HepG2 (cell line): Measurements from ENCODE around the gene C20orf141. TPM values are rescaled to one million over a fixed set of nuclear protein-coding genes. Genes with fewer than 3 reads are reported as not detected.

Source experiments
- ASH2L ChIP-seq: fragments of 300-600, 200-600 bp; sonication (generic); IDR thresholded peaks from 2 replicates; pipeline ENCODE4 v1.7.0; 2017; ENCODE audit warnings: low read depth, mild to moderate bottlenecking, moderate library complexity, mixed read lengths, low read length; ENCODE audit not compliant: insufficient read length
- BATF2 ChIP-seq: sonication (generic); formaldehyde crosslinking; IDR thresholded peaks from 2 replicates; pipeline ENCODE4 v1.8.0; 2022; ENCODE audit warnings: mild to moderate bottlenecking, missing genetic modification reagents, moderate library complexity
- BHLHE40 ChIP-seq: IDR thresholded peaks from 2 replicates; pipeline ENCODE4 v1.6.1; 2011; ENCODE audit warnings: low read length, improper control_type of control experiment
- CBX5 ChIP-seq: sonication (generic); formaldehyde crosslinking; IDR thresholded peaks from 2 replicates; pipeline ENCODE4 v1.4.0; 2020; ENCODE audit warnings: missing genetic modification reagents, borderline replicate concordance
- DNMT3B ChIP-seq: conservative IDR thresholded peaks from 2 replicates; pipeline ENCODE4 v1.6.1; 2016; ENCODE audit warnings: missing biosample characterization, control low read depth
- HBP1 ChIP-seq: IDR thresholded peaks from 2 replicates; pipeline ENCODE4 v1.6.1; 2016; ENCODE audit warnings: low read depth, control low read depth
- HNRNPK ChIP-seq: fragments of 200-400 bp; formaldehyde crosslinking; IDR thresholded peaks from 2 replicates; pipeline ENCODE4 v1.6.1; 2018; ENCODE audit warnings: low read length, low read depth, moderate library complexity, mild to moderate bottlenecking; ENCODE audit not compliant: poor library complexity, severe bottlenecking
- IRX3 ChIP-seq: sonication (generic); formaldehyde crosslinking; IDR thresholded peaks from 2 replicates; pipeline ENCODE4 v1.8.1; 2023; ENCODE audit warnings: mild to moderate bottlenecking, low read depth, missing genetic modification reagents, borderline replicate concordance
- KLF6 ChIP-seq: IDR thresholded peaks from 2 replicates; pipeline ENCODE4 v1.8.0; 2016; ENCODE audit warnings: missing biosample characterization, missing genetic modification reagents
- MIER3 ChIP-seq: IDR thresholded peaks from 2 replicates; pipeline ENCODE4 v1.6.1; 2016; ENCODE audit warnings: missing compliant biosample characterization, borderline replicate concordance
- PAF1 ChIP-seq: IDR thresholded peaks from 2 replicates; pipeline ENCODE4 v1.6.1; 2016; ENCODE audit warnings: missing genetic modification reagents, missing compliant biosample characterization
- PHB2 ChIP-seq: fragments of 450-650 bp; IDR thresholded peaks from 2 replicates; pipeline ENCODE4 v1.6.1; 2018; ENCODE audit not compliant: partially characterized antibody
- POGZ ChIP-seq: sonication (generic); formaldehyde crosslinking; IDR thresholded peaks from 2 replicates; pipeline ENCODE4 v1.4.0; 2020; ENCODE audit warnings: mild to moderate bottlenecking, missing genetic modification reagents
- RFX5 ChIP-seq: IDR thresholded peaks from 2 replicates; pipeline ENCODE4 v1.6.1; 2011; ENCODE audit warnings: low read depth, low read length, improper control_type of control experiment
- TEAD3 ChIP-seq: optimal IDR thresholded peaks from 2 replicates; pipeline ENCODE3; 2016; ENCODE audit warnings: borderline replicate concordance
- YY1 ChIP-seq: IDR thresholded peaks from 2 replicates; pipeline ENCODE4 v1.6.1; 2011; ENCODE audit warnings: low read length, low read depth, moderate library complexity, mild to moderate bottlenecking; ENCODE audit not compliant: insufficient read depth, insufficient replicate concordance
- ZBTB1 ChIP-seq: sonication (generic); formaldehyde crosslinking; IDR thresholded peaks from 2 replicates; pipeline ENCODE4 v1.4.0; 2020; ENCODE audit warnings: missing genetic modification reagents, borderline replicate concordance
- ZBTB37 ChIP-seq: sonication (generic); formaldehyde crosslinking; IDR thresholded peaks from 2 replicates; pipeline ENCODE4 v1.4.0; 2020; ENCODE audit warnings: mild to moderate bottlenecking, missing genetic modification reagents
- ZKSCAN1 ChIP-seq: fragments of 150-350 bp; IDR thresholded peaks from 2 replicates; pipeline ENCODE4 v1.6.1; 2014; ENCODE audit warnings: low read length
- ZNF224 ChIP-seq: sonication (generic); formaldehyde crosslinking; IDR thresholded peaks from 2 replicates; pipeline ENCODE4 v1.5.0; 2020; ENCODE audit warnings: mild to moderate bottlenecking, missing genetic modification reagents
- ZNF253 ChIP-seq: sonication (generic); formaldehyde crosslinking; IDR thresholded peaks from 2 replicates; pipeline ENCODE4 v1.8.0; 2022; ENCODE audit warnings: mild to moderate bottlenecking, missing genetic modification reagents, borderline replicate concordance
- ZNF33A ChIP-seq: sonication (generic); formaldehyde crosslinking; IDR thresholded peaks from 2 replicates; pipeline ENCODE4 v1.5.1; 2020; ENCODE audit warnings: missing genetic modification reagents, mild to moderate bottlenecking, moderate library complexity, borderline replicate concordance
- ZNF446 ChIP-seq: sonication (generic); formaldehyde crosslinking; IDR thresholded peaks from 2 replicates; pipeline ENCODE4 v1.5.0; 2020; ENCODE audit warnings: mild to moderate bottlenecking, missing genetic modification reagents
- ZNF598 ChIP-seq: sonication (generic); formaldehyde crosslinking; IDR thresholded peaks from 2 replicates; pipeline ENCODE4 v1.5.1; 2020; ENCODE audit warnings: mild to moderate bottlenecking, missing genetic modification reagents, borderline replicate concordance
- ZNF660 ChIP-seq: sonication (generic); formaldehyde crosslinking; IDR thresholded peaks from 2 replicates; pipeline ENCODE4 v1.5.1; 2020; ENCODE audit warnings: mild to moderate bottlenecking, low read depth, missing genetic modification reagents, borderline replicate concordance
- ZNF713 ChIP-seq: sonication (generic); formaldehyde crosslinking; IDR thresholded peaks from 2 replicates; pipeline ENCODE4 v1.4.0; 2020; ENCODE audit warnings: mild to moderate bottlenecking, missing genetic modification reagents
- polyA plus RNA-seq, 8 experiments: library from polyadenylated mRNA; depleted of rRNA in 3 of 8; stranded (reverse) in 7 of 8; unstranded in 1 of 8; fragments of >200 nt; fragmentation: Illumina TruSeq in 4 of 8; extraction: Trizol in 4 of 8; gene quantifications; 2 replicates each; pipeline versions ENCODE4 v1.2.1 to v1.2.3, GENCODE V29; 2011 to 2016; ENCODE audit warnings: low read depth in 4 of 8, missing spikeins in 1 of 8, mixed read lengths in 1 of 8; ENCODE audit not compliant: insufficient read depth in 1 of 8
- total RNA-seq, 5 experiments: library from RNA; depleted of rRNA; stranded (reverse); fragments of >200 nt; fragmentation: Illumina TruSeq; extraction: Trizol; gene quantifications; 2 replicates each; pipeline ENCODE4 v1.2.3, GENCODE V29; 2016; ENCODE audit warnings: low read depth in 1 of 5

The C20orf141 gene
- total and polyA plus RNA-seq, 2 of the 13 experiments (the other 11 are each of a cell fraction or from before 2014, with no cell fraction given): not detected

- peak; percentile 92; the same call in 1 of the 2 replicates for TF ChIP-seq ZNF33A (CRISPR knock-in tag)
- TF ChIP-seq ZNF598 (CRISPR knock-in tag): peak; percentile 97
- TF ChIP-seq POGZ (CRISPR knock-in tag): peak; percentile 92
- TF ChIP-seq ZNF224 (CRISPR knock-in tag): peak; percentile 75
- TF ChIP-seq PAF1: no peak
- TF ChIP-seq BATF2 (CRISPR knock-in tag): peak; percentile 95
- no peak for TF ChIP-seq ZNF253 (CRISPR knock-in tag)
- no peak for TF ChIP-seq PHB2
- peak; percentile 68 for TF ChIP-seq HNRNPK
- TF ChIP-seq ASH2L: peak; percentile 89
- peak; percentile 68 for TF ChIP-seq TEAD3 (CRISPR knock-in tag)
- TF ChIP-seq ZNF713: peak; percentile 99
- no peak for TF ChIP-seq RFX5
- TF ChIP-seq KLF6 (CRISPR knock-in tag): peak; percentile 96
- no peak for TF ChIP-seq ZBTB37
- peak; percentile 76; the same call in 1 of the 2 replicates for TF ChIP-seq HBP1
- peak; percentile 89; the same call in 1 of the 2 replicates for TF ChIP-seq DNMT3B
- TF ChIP-seq ZBTB1 (CRISPR knock-in tag): no peak
- TF ChIP-seq ZKSCAN1: no peak; the same call in 1 of the 2 replicates
- 0 out of 2 replicates have a peak, but pooled peaks have one; percentile 73 for TF ChIP-seq MIER3
- TF ChIP-seq YY1: peak; percentile 100
- TF ChIP-seq ZNF660: no peak
- peak; percentile 77 for TF ChIP-seq CBX5 (CRISPR knock-in tag)
- peak; percentile 99 for TF ChIP-seq IRX3 (CRISPR knock-in tag)
- TF ChIP-seq BHLHE40: peak; percentile 86
- TF ChIP-seq ZNF446 (CRISPR knock-in tag): peak; percentile 95
Observed at GRCh38 chr20:2840138-2840966, 25.6 kb downstream of the C20orf141 start, which contains the start of the genes PCED1A and VPS16 (continued).
